PFSK-1 (cell line): ENCODE data around the gene KLLN.

Source experiments
- FOXP2 ChIP-seq: optimal IDR thresholded peaks from 2 replicates; pipeline ENCODE3; 2011; ENCODE audit warnings: borderline replicate concordance, control low read depth, inconsistent platforms; ENCODE audit not compliant: insufficient read depth; ENCODE audit errors: extremely low read length, extremely low read depth
- POLR2AphosphoS5 ChIP-seq: IDR thresholded peaks from 2 replicates; pipeline ENCODE4 v1.6.1; 2012; ENCODE audit warnings: low read depth, mild to moderate bottlenecking, control low read depth, low read length, moderate library complexity
- REST ChIP-seq, 2 experiments: IDR thresholded peaks; 2 replicates each; pipeline versions ENCODE4 v1.6.1 to v1.8.0; 2011 to 2012; ENCODE audit warnings: low read depth in 2 of 2, low read length in 2 of 2, control low read depth in 1 of 2, inconsistent platforms in 1 of 2, mild to moderate bottlenecking in 1 of 2, moderate library complexity in 1 of 2; ENCODE audit not compliant: insufficient read depth in 1 of 2
- SIN3A ChIP-seq: IDR thresholded peaks from 2 replicates; pipeline ENCODE4 v1.6.1; 2012; ENCODE audit warnings: mild to moderate bottlenecking, low read length, moderate library complexity, borderline replicate concordance; ENCODE audit not compliant: insufficient read depth
- TAF1 ChIP-seq: IDR thresholded peaks from 2 replicates; pipeline ENCODE4 v1.6.1; 2012; ENCODE audit warnings: low read length, control low read depth, borderline replicate concordance; ENCODE audit not compliant: insufficient read depth

GRCh38 chr10:87836098-87836497, 27.2 kb downstream of the KLLN start:
- no peak for TF ChIP-seq REST (IDR thresholded peaks at IDR 0.05; ENCODE audit: insufficient read depth in 1 of 2, low read depth in 2 of 2, low read length in 2 of 2)
- no peak for TF ChIP-seq FOXP2
- TF ChIP-seq POLR2AphosphoS5 = no peak
- no peak for TF ChIP-seq TAF1
- no peak for TF ChIP-seq SIN3A
